GM12878 (cell line): Measurements from ENCODE around the gene ABCA7. TPM values are rescaled to one million over a fixed set of nuclear protein-coding genes. Genes with fewer than 3 reads are reported as not detected.

Experiments
- ATAC-seq: fragments of 200-7000 bp; cut with Tn5 transposase; 3 replicates; pipeline ENCODE4 v1.9.1; 2020; ENCODE audit warnings: mild to moderate bottlenecking, moderate library complexity
- BruUV-seq: library from RNA; stranded (reverse); fragments of 400-500 nt; replicated peaks from 2 replicates; lab custom pipeline; 2021; lab: Mats Ljungman, UMichigan
- CTCF ChIA-PET: fragments of 300-600 bp; sonication (Branson Sonifier 250); formaldehyde crosslinking; extraction: SDS; loops from one replicate; lab custom pipeline; 2021; ENCODE audit warnings: inconsistent platforms; lab: Yijun Ruan, JAX
- POLR2A ChIA-PET: fragments of 350-600 bp; formaldehyde crosslinking; extraction: SDS; loops from one replicate; lab custom pipeline; 2021; ENCODE audit warnings: inconsistent platforms; lab: Charles Lee
- RAD21 ChIA-PET: fragments of 300-600 bp; sonication (Branson Sonifier 250); formaldehyde crosslinking; loops from one replicate; lab custom pipeline; 2023; ENCODE audit warnings: antibody characterized with exemption; ENCODE audit not compliant: unreplicated experiment; lab: Charles Lee
- SMC1A ChIA-PET: fragments of 300-600 bp; sonication (Branson Sonifier 250); formaldehyde crosslinking; loops from one replicate; lab custom pipeline; 2023; ENCODE audit not compliant: unreplicated experiment, uncharacterized antibody; lab: Charles Lee
- DNase-seq: peaks from one replicate; pipeline ENCODE4 v3.0.0-alpha.2; 2011; ENCODE audit warnings: low read depth, low spot score
- FAIRE-seq: peaks from 3 replicates; lab custom pipeline; 2011; peaks lifted over from hg19 to GRCh38; lab: Jason Lieb, UNC
- H2AFZ ChIP-seq: 2 replicates; pipeline ENCODE4 v1.6.0; 2011; ENCODE audit warnings: low read depth, low read length, control low read depth; ENCODE audit not compliant: control insufficient read depth
- H3K27ac ChIP-seq: 2 replicates; pipeline ENCODE4 v1.5.1; 2011; ENCODE audit warnings: control low read depth; ENCODE audit not compliant: control insufficient read depth, insufficient read depth
- H3K27me3 ChIP-seq, 2 experiments: replicated peaks in 1 of 2; 2 replicates each; pipeline versions ENCODE4 v1.6.0 to v1.6.1; 2011; ENCODE audit warnings: low read length in 1 of 2; ENCODE audit not compliant: control insufficient read depth in 2 of 2, insufficient read depth in 2 of 2
- H3K36me3 ChIP-seq, 2 experiments: 2 replicates each; pipeline ENCODE4 v1.5.1; 2011; ENCODE audit warnings: low read length in 1 of 2; ENCODE audit not compliant: control insufficient read depth in 2 of 2, insufficient read depth in 2 of 2
- H3K4me1 ChIP-seq: 2 replicates; pipeline ENCODE4 v1.6.1; 2011; ENCODE audit warnings: mild to moderate bottlenecking, low read length, moderate library complexity, mixed read lengths; ENCODE audit not compliant: control insufficient read depth, insufficient read depth
- H3K4me2 ChIP-seq: 2 replicates; pipeline ENCODE4 v1.6.0; 2011; ENCODE audit warnings: control low read depth; ENCODE audit not compliant: control insufficient read depth, insufficient read depth
- H3K4me3 ChIP-seq: fragments of 200-600 bp; sonication (generic); 2 replicates; pipeline ENCODE4 v1.5.1; 2016
- H3K79me2 ChIP-seq: 2 replicates; pipeline ENCODE4 v1.6.0; 2011; ENCODE audit warnings: low read length; ENCODE audit not compliant: control insufficient read depth, insufficient read depth
- H3K9ac ChIP-seq: 2 replicates; pipeline ENCODE4 v1.8.0; 2011; ENCODE audit warnings: low read length, control low read depth, mixed read lengths; ENCODE audit not compliant: control insufficient read depth, insufficient read depth
- H3K9me3 ChIP-seq: replicated peaks from 3 replicates; pipeline ENCODE4 v1.5.1; 2011; ENCODE audit warnings: mild to moderate bottlenecking, low read length; ENCODE audit not compliant: control insufficient read depth, insufficient read depth
- H4K20me1 ChIP-seq: 2 replicates; pipeline ENCODE4 v1.6.0; 2011; ENCODE audit not compliant: control insufficient read depth, insufficient read depth
- POLR2AphosphoS2 ChIP-seq: IDR thresholded peaks from 2 replicates; pipeline ENCODE4 v1.6.1; 2011; ENCODE audit warnings: low read depth, mild to moderate bottlenecking, low read length, improper control_type of control experiment, moderate library complexity
- WGBS: methylation state at CpG from one replicate; pipeline ENCODE4 v1.1.6; 2016; ENCODE audit warnings: low lambda C conversion rate; ENCODE audit not compliant: insufficient replicate concordance, insufficient coverage; ENCODE audit errors: missing lambda C conversion rate; 5-methylcytosine and 5-hydroxymethylcytosine counted together
- in situ Hi-C: fragments of 300-500 bp; cut with MboI; formaldehyde crosslinking; loops from 9 replicates; pipeline ENCODE4 v1.14.3; 2018; ENCODE audit warnings: mixed read lengths
- intact Hi-C: fragments of 100-400 bp; cut with micrococcal nuclease; formaldehyde crosslinking; loops from one replicate; pipeline ENCODE4 v1.14.2; 2022; ENCODE audit not compliant: unreplicated experiment
- polyA plus RNA-seq, 11 experiments: library from polyadenylated mRNA; depleted of rRNA in 4 of 11; unstranded in 6 of 11; stranded (reverse) in 5 of 11; fragments of >200 nt; fragmentation: Nextera tagmentation in 4 of 11; fragmentation: Illumina TruSeq in 1 of 11; extraction: Ambion mirVana in 4 of 11; extraction: Trizol in 1 of 11; gene quantifications; 1 replicate in 1 of 11; 2 replicates in 10 of 11; pipeline versions ENCODE4 v1.2.1 to v1.2.3, GENCODE V29; 2011 to 2016; ENCODE audit warnings: inconsistent platforms in 2 of 11, missing spikeins in 2 of 11, low read depth in 1 of 11
- total RNA-seq, 4 experiments: library from RNA; depleted of rRNA in 3 of 4; stranded (reverse); fragments of >200 nt in 3 of 4; fragmentation: Illumina TruSeq in 1 of 4; extraction: Trizol in 1 of 4; gene quantifications; 2 replicates each; pipeline versions ENCODE4 v1.2.1 to v1.2.3, GENCODE V29; 2013 to 2021
- TF ChIP-seq, protein P1 (sequence below): fragments of 450-650 bp; IDR thresholded peaks from 2 replicates; pipeline ENCODE4 v1.6.1; 2017; ENCODE audit warnings: mild to moderate bottlenecking, moderate library complexity

ABCA7 gene
- total and polyA plus RNA-seq, 10 of the 15 experiments (the other 5 are each of a cell fraction or from before 2014, with no cell fraction given) = 1.0 to 49.5 (median 14.8) TPM

DNA sequence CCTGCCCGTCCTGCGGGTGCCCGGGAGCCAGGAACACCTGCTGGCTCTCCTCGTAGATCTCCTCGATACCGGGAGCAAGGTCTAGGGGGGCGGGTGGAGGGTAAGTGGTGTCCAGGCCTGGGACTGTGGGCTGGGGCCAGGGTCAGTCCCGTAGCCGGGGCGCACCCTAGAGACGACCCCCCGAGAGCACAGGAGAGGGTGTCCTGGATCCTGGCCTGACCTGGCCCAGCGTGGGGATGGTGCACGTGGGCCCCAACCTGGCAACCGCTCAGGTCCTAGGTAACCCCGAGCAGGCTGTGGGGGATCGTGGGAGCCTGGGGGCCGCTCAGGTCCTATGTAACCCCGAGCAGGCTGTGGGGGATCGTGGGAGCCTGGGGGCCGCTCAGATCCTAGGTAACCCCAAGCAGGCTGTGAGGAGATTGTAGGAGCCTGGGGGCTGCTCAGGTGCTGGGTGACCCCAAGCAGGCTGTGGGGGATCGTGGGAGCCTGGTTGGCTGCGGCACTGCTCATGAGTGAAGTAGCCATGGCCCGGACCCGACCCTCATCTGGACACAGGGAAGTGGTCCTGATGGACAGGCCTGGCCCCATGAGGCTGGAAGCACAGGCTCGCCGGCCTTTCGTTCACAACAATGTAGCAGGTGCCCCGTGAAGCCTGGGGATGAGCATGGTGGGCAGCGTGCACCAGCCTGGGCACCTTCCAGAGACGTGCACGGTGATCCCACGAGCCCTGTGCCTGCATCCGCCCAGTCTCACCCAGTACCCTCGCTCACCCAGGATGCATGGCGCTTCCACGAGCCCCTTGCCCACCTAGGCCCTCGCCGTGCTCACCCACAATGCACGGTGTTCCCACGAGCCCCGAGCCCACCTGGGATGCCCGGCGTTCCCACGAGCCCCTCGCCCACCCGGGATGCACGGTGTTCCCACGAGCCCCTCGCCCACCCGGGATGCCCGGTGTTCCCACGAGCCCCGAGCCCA, 70.1 kb downstream of the ABCA7 start:
- intact Hi-C loops (loop anchor here (5.0 kb wide), 1 partner anchor 82 kb away; no protein-coding TSS in a partner anchor), in situ Hi-C loops (loop anchor here (5.0 kb wide), 1 partner anchor 92 kb away; no protein-coding TSS in a partner anchor)
- H3K36me3 ChIP-seq = peaks cover 0 to 21% of the 10 kb centered on the region in 2 experiments; a peak in 3 of 4 replicates
- no peak for FAIRE-seq
- RAD21 ChIA-PET = no interaction called here
- peaks cover 5% of the 10 kb centered on the region for H3K79me2 ChIP-seq
- WGBS = 92% methylated on average over 50 of the region's 54 CpGs
- 0 out of 2 replicates have a peak, but pooled peaks have one; percentile 29 for TF ChIP-seq POLR2AphosphoS2
- TF ChIP-seq, protein P1, sequence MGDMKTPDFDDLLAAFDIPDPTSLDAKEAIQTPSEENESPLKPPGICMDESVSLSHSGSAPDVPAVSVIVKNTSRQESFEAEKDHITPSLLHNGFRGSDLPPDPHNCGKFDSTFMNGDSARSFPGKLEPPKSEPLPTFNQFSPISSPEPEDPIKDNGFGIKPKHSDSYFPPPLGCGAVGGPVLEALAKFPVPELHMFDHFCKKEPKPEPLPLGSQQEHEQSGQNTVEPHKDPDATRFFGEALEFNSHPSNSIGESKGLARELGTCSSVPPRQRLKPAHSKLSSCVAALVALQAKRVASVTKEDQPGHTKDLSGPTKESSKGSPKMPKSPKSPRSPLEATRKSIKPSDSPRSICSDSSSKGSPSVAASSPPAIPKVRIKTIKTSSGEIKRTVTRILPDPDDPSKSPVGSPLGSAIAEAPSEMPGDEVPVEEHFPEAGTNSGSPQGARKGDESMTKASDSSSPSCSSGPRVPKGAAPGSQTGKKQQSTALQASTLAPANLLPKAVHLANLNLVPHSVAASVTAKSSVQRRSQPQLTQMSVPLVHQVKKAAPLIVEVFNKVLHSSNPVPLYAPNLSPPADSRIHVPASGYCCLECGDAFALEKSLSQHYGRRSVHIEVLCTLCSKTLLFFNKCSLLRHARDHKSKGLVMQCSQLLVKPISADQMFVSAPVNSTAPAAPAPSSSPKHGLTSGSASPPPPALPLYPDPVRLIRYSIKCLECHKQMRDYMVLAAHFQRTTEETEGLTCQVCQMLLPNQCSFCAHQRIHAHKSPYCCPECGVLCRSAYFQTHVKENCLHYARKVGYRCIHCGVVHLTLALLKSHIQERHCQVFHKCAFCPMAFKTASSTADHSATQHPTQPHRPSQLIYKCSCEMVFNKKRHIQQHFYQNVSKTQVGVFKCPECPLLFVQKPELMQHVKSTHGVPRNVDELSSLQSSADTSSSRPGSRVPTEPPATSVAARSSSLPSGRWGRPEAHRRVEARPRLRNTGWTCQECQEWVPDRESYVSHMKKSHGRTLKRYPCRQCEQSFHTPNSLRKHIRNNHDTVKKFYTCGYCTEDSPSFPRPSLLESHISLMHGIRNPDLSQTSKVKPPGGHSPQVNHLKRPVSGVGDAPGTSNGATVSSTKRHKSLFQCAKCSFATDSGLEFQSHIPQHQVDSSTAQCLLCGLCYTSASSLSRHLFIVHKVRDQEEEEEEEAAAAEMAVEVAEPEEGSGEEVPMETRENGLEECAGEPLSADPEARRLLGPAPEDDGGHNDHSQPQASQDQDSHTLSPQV = no peak
- TF ChIP-seq, all 136 proteins: peak for 1
- peaks cover 6% of the 10 kb centered on the region; the same call in 1 of the 2 replicates for H3K4me1 ChIP-seq
- no peak for ATAC-seq
- SMC1A ChIA-PET = no interaction called here
- no peaks in the 10 kb centered on the region; the same call in 1 of the 2 replicates for H4K20me1 ChIP-seq
- BruUV-seq = no TSS peak
- no peak overlapping the region for H2AFZ ChIP-seq
- H3K27me3 ChIP-seq = no peaks in the 10 kb centered on the region
- H3K9me3 ChIP-seq = no peaks in the 10 kb centered on the region
- no peak overlapping the region for H3K27ac ChIP-seq
- no peak overlapping the region for H3K4me3 ChIP-seq
- CTCF ChIA-PET = no interaction called here
- H3K9ac ChIP-seq = no peak overlapping the region
- DNase-seq = no peak
- no peak overlapping the region for H3K4me2 ChIP-seq
- POLR2A ChIA-PET = no interaction called here
